AG10803 (cell line): ENCODE results near the gene DCTN3.

Experiments used
- DNase-seq: peaks from one replicate; pipeline ENCODE4 v3.0.0; 2010; ENCODE audit warnings: low read depth
- H3K4me3 ChIP-seq: 2 replicates; pipeline ENCODE4 v1.5.1; 2011; ENCODE audit warnings: mild to moderate bottlenecking, low read length, control low read depth
- TF ChIP-seq, protein P1 (sequence below): conservative IDR thresholded peaks from 2 replicates; pipeline ENCODE4 v1.5.1; 2011; ENCODE audit warnings: mild to moderate bottlenecking, low read length, control low read depth, inconsistent platforms

Gene DCTN3

DNA sequence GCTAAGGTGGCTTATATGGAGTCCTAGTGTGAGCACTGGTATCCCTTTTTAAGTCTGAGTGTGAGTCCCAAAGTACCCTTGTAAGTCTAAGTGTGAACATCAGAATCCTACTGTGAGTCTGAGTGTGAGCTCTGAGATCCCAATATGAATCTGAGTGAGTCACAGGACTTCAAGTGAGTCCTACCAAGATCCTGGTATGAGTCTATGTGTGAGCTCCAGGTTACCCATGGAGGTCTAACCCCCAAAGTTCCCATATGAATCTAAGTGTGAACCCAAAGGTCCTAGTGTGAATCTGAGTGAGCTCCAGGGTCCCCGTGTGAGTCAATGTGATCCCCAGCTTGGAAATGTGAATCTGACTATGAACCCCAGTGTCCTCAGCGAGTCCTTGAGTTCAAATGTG, 33.0 kb downstream of the DCTN3 start:
- TF ChIP-seq, protein P1, sequence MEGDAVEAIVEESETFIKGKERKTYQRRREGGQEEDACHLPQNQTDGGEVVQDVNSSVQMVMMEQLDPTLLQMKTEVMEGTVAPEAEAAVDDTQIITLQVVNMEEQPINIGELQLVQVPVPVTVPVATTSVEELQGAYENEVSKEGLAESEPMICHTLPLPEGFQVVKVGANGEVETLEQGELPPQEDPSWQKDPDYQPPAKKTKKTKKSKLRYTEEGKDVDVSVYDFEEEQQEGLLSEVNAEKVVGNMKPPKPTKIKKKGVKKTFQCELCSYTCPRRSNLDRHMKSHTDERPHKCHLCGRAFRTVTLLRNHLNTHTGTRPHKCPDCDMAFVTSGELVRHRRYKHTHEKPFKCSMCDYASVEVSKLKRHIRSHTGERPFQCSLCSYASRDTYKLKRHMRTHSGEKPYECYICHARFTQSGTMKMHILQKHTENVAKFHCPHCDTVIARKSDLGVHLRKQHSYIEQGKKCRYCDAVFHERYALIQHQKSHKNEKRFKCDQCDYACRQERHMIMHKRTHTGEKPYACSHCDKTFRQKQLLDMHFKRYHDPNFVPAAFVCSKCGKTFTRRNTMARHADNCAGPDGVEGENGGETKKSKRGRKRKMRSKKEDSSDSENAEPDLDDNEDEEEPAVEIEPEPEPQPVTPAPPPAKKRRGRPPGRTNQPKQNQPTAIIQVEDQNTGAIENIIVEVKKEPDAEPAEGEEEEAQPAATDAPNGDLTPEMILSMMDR, result no peak
- DNase-seq, result no peak
- no peak overlapping the region for H3K4me3 ChIP-seq

DNA sequence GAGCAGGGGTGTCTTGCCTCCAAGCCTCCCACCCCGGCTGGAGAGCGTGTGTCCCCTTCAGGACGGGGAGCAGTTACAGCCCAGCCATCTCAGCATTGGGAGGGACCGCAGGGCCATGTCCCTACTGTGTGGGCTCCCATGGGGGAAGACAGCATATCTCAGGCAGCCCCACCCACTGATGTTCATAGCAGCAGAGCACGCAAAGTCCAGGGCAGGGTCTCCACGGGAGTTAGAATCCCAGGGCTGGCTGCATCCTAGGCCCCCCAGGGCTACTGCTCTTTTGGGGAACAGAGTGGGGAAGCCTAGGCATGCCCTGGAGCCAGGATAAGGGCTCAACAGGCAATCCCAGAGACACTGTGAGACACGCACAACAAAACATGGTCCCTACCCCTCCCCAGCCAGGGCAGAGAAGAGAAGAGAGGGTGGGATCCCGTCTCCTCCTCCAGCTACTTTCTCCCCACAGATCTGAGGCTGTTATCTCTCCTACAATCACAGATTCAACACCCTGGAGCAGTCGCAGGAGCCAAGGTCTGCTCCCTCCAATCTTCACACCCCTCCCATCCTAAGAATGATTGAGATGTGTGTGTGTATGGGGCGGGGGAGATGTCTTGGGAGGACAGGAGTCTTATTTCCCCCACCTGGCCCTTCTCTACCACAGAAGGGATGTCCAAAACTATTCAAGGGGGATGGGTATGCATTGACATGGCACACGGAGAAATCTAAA, 34.2 kb downstream of the DCTN3 start:
- no peak for DNase-seq
- no peak overlapping the region for H3K4me3 ChIP-seq
- TF ChIP-seq, protein P1, result no peak

DNA sequence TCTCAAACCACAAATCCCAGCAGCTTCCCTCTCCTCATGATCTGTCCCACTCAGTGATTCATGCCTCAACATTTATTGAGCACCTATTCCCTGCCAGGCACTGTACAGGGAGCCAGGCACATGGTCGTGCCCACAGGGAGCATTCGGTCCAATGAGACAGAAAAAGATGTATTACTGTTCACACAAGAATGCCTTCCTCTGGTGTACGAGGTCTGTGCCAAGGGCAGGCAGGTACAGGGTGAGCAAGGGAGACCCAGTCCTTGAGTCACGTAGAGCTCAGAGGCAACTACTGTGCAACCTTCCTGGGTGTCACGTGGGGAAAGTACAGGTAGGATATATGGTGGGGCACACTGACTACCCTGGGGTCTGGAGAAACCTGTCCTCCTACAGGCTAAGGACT, 35.3 kb downstream of the DCTN3 start:
- TF ChIP-seq, protein P1, result no peak
- H3K4me3 ChIP-seq, result no peak overlapping the region
- no peak for DNase-seq

DNA sequence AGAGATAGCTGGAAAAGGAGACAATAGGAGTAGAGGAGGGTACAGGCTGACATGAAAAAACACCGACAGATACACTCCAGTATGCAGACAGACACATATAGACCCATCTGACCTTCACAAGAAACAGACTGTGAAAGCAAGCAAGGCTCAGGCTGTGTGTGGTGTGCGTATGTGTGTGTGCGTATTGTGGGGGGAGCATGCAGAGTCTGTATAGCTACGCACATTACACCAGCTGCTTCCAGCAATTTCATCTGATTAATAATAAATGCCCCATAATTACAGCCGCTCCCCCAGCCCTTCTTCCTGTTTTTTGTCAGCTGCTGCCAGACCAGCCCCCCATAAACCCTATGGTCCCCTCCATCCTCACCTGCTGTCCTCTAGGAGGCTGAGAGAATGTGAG, 37.5 kb downstream of the DCTN3 start:
- TF ChIP-seq, protein P1, result no peak
- no peak for DNase-seq
- H3K4me3 ChIP-seq, result no peak overlapping the region

DNA sequence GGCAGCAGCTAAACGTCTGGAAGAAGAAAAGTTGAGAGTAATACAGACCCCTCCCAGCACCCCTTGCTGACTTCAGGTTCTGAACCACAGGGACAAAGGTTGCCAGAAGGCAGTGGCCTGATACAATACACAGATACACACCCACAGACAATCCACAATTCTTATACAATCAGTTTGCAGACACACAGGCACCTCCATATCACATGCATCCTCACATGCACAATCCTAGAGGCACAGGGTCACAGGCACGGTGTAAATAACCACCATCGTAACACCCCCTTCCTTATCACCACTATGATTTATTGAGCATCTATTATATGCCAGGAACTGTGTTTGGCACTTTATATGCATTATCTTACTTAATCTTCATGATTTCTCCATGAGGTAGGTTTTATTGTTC, 39.0 kb downstream of the DCTN3 start:
- DNase-seq, result no peak
- TF ChIP-seq, protein P1, result no peak
- no peak overlapping the region for H3K4me3 ChIP-seq

DNA sequence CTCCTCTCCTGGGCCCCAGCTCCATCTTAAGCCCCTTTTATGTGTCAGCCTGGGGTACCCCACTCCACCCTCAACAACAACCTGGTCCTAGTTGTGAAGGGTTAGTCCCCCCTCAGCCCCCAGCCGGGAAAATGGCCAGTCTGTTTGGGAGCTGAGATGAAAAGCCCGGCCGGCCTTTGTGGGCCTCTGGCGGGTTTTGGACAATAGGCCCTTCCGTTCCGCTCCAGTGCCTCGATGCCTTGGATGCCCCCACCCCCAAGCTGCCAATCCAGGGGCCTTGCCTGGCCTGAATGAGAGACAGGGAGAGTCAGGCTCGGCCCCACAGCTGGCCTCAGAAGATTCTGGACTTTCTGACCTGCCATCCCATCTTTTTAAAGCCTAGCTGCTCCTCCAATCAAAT, 39.9 kb downstream of the DCTN3 start:
- TF ChIP-seq, protein P1, result no peak
- DNase-seq, result no peak
- no peak overlapping the region for H3K4me3 ChIP-seq

DNA sequence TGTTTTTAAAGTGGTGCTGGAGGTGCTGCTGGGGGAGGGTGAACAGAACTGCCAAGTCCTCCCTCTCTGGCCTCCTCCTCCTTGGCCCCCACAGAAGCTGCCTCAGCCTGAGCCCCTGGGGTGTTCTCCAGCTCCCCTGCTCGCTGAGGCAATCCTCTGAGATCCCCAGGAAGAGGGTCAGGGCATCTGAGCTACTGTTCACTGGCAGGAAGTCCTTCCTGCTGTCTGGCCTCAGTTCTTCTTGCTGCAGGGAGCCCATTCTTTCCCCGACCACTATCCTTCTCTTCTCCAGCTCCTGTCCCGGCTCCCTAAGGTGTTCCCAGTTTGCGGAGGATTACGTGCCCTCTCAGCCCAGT, 40.5 kb downstream of the DCTN3 start:
- TF ChIP-seq, protein P1, result no peak
- DNase-seq, result no peak
- no peak overlapping the region for H3K4me3 ChIP-seq
